Upper lobe of left lung (tissue), 4 donors: Measurements from ENCODE around the gene ETFDH.

Experiments
- EP300 ChIP-seq, 4 donors: sonication (generic); formaldehyde crosslinking; IDR thresholded peaks; one replicate each; pipeline ENCODE4 v1.5.1; 2017; ENCODE audit warnings: antibody characterized with exemption in 4 of 4, control low read depth in 2 of 4
- POLR2A ChIP-seq, 4 donors: fragments of 450-650 bp; IDR thresholded peaks; one replicate each; pipeline ENCODE4 v1.5.1; 2016 to 2017; ENCODE audit warnings: antibody characterized with exemption in 4 of 4, mild to moderate bottlenecking in 2 of 4
- TF ChIP-seq, protein P1 (sequence below), 6 experiments: fragments of 450-650 bp in 4 of 6; fragments of 200-600 bp in 2 of 6; sonication (generic) in 2 of 6; IDR thresholded peaks; one replicate each; pipeline ENCODE4 v1.5.1; 2016 to 2019; ENCODE audit warnings: antibody characterized with exemption in 6 of 6

DNA sequence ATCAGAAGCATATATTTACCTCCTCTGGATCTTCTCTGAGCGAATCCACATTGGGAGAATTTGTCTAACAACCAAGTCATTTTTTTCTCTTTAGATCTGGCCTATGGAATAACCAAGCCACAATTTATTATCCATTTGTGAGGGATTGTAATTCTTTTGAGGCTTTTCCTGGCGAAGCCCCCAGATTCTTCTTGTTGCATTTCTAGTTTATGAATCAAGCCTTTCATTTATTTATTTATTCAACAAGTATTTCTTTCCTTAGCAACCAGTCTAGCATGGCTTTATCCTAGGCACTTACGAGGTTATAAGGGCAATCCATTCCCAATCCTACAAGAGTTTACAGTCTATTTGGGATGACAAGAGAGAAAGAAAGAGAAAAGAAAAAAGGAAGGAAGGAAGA, 78.3 kb downstream of the ETFDH start:
- TF ChIP-seq POLR2A (IDR thresholded peaks at IDR 0.05) (no peak), EP300 (IDR thresholded peaks at IDR 0.05) (no peak)
- TF ChIP-seq, protein P1, sequence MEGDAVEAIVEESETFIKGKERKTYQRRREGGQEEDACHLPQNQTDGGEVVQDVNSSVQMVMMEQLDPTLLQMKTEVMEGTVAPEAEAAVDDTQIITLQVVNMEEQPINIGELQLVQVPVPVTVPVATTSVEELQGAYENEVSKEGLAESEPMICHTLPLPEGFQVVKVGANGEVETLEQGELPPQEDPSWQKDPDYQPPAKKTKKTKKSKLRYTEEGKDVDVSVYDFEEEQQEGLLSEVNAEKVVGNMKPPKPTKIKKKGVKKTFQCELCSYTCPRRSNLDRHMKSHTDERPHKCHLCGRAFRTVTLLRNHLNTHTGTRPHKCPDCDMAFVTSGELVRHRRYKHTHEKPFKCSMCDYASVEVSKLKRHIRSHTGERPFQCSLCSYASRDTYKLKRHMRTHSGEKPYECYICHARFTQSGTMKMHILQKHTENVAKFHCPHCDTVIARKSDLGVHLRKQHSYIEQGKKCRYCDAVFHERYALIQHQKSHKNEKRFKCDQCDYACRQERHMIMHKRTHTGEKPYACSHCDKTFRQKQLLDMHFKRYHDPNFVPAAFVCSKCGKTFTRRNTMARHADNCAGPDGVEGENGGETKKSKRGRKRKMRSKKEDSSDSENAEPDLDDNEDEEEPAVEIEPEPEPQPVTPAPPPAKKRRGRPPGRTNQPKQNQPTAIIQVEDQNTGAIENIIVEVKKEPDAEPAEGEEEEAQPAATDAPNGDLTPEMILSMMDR (IDR thresholded peaks at IDR 0.05), result no peak
